Activated B cell treated with CpG ODN at 0.5 μM for 24 hours (primary cell): ENCODE measurements around the gene CCDC12. TPM values are rescaled to one million over a fixed set of nuclear protein-coding genes. Genes with fewer than 3 reads are reported as not detected.

Experiments used
- ATAC-seq: fragments of 200-7000 bp; cut with Tn5 transposase; one replicate; pipeline ENCODE4 v1.10.0; 2021; ENCODE audit warnings: low read depth, mild to moderate bottlenecking, moderate library complexity
- CTCF ChIA-PET: fragments of 350-600 bp; sonication (Branson Sonifier 250); formaldehyde crosslinking; loops from one replicate; lab custom pipeline; 2021; ENCODE audit warnings: antibody characterized with exemption; lab: Charles Lee
- POLR2A ChIA-PET: fragments of 350-600 bp; sonication (Branson Sonifier 250); formaldehyde crosslinking; loops from one replicate; lab custom pipeline; 2021; ENCODE audit warnings: antibody characterized with exemption; lab: Charles Lee
- DNase-seq: peaks from one replicate; pipeline ENCODE4 v3.0.0; 2022
- H3K27ac Mint-ChIP-seq: one replicate; pipeline ENCODE4 v1.8.0; 2020; ENCODE audit warnings: mixed read lengths
- H3K27me3 Mint-ChIP-seq: one replicate; pipeline ENCODE4 v1.8.0; 2021; ENCODE audit warnings: mixed read lengths
- H3K36me3 Mint-ChIP-seq: one replicate; pipeline ENCODE4 v1.8.0; 2021; ENCODE audit warnings: low read depth, mixed read lengths
- H3K4me1 Mint-ChIP-seq: one replicate; pipeline ENCODE4 v1.8.0; 2021; ENCODE audit warnings: mixed read lengths
- H3K4me3 Mint-ChIP-seq: one replicate; pipeline ENCODE4 v1.8.0; 2020; ENCODE audit warnings: mild to moderate bottlenecking, mixed read lengths
- H3K9me3 Mint-ChIP-seq: one replicate; pipeline ENCODE4 v1.8.0; 2020; ENCODE audit warnings: mixed read lengths
- intact Hi-C: fragments of 100-400 bp; cut with micrococcal nuclease; formaldehyde crosslinking; loops from one replicate; pipeline ENCODE4 v1.15.1; 2024
- total RNA-seq: library from RNA; stranded (reverse); gene quantifications from 2 replicates; pipeline ENCODE4 v1.2.3, GENCODE V29; 2022
- TF ChIP-seq, protein P1 (sequence below): fragments of 200-600 bp; IDR thresholded peaks from one replicate; pipeline ENCODE4 v1.8.0; 2022; ENCODE audit warnings: antibody characterized with exemption, mild to moderate bottlenecking

CCDC12 gene
- total RNA-seq = 93.8 and 98.4 TPM in 2 replicates

GRCh38 chr3:46976326-46977190 is at the start of gene CCDC12:
Gene CCDC12 (minus strand): TSS chr3:46976745. CDS start chr3:46976732, 13 bp downstream.
- TF ChIP-seq, protein P1, sequence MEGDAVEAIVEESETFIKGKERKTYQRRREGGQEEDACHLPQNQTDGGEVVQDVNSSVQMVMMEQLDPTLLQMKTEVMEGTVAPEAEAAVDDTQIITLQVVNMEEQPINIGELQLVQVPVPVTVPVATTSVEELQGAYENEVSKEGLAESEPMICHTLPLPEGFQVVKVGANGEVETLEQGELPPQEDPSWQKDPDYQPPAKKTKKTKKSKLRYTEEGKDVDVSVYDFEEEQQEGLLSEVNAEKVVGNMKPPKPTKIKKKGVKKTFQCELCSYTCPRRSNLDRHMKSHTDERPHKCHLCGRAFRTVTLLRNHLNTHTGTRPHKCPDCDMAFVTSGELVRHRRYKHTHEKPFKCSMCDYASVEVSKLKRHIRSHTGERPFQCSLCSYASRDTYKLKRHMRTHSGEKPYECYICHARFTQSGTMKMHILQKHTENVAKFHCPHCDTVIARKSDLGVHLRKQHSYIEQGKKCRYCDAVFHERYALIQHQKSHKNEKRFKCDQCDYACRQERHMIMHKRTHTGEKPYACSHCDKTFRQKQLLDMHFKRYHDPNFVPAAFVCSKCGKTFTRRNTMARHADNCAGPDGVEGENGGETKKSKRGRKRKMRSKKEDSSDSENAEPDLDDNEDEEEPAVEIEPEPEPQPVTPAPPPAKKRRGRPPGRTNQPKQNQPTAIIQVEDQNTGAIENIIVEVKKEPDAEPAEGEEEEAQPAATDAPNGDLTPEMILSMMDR = no peak
- Mint-ChIP-seq H3K4me3 (peak within 1 kb of the TSS; percentile 97), H3K36me3 (peaks cover 18% of the 10 kb centered on the region), H3K4me1 (peaks cover 76% of the 10 kb centered on the region), H3K9me3 (no peaks in the 10 kb centered on the region), H3K27me3 (no peaks in the 10 kb centered on the region), H3K27ac (peak within 1 kb of the TSS; percentile 97)
- ChIA-PET CTCF (interaction anchor here (0.7 to 1.3 kb wide), 3 partner anchors 10 to 52 kb away, joined by 3 to 5 read pairs (median 3); no protein-coding TSS in a partner anchor), POLR2A (interaction anchor here (0.6 to 8.3 kb wide), 17 partner anchors 8 to 1934 kb away, joined by 3 to 189 read pairs (median 5); no protein-coding TSS in a partner anchor)
- intact Hi-C loops = loop anchor here (1.0 to 10.0 kb wide), 5 partner anchors 186 to 538 kb away; partner anchors contain the start of genes ELP6, KIF9, KLHL18 and PTPN23
- DNase-seq (peak; percentile 83), ATAC-seq (peak; percentile 77)

DNA sequence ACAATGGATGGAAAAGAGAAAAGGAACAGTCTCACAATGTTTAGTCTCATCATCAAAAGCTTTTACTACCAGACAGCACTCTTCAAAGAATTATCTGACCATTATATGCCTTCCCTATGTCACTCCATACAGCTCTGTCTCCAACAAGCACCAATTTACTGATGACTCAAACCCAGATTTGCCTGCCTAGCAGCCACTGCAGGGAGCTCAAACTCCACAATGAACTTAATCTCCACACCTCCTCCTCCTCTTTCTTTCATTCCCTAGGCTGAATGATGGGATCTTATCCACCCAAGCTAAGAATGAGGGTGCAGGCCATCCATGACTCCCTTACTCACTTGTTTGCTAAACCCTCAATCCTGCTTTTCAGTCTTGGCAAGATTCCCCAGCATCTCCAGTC is 48.4 kb upstream of the CCDC12 start:
- Mint-ChIP-seq H3K9me3 (no peaks in the 10 kb centered on the region), H3K27me3 (no peaks in the 10 kb centered on the region), H3K4me3 (no peak overlapping the region), H3K4me1 (peaks cover 22% of the 10 kb centered on the region), H3K27ac (no peak overlapping the region), H3K36me3 (peaks cover 51% of the 10 kb centered on the region)
- DNase-seq = no peak
- intact Hi-C loops = no loop called here
- CTCF ChIA-PET = interaction anchor here (0.9 kb wide), 1 partner anchor 16 kb away, joined by 3 read pairs; no protein-coding TSS in a partner anchor
- POLR2A ChIA-PET = no interaction called here
- ATAC-seq = no peak
- TF ChIP-seq, protein P1 = no peak

GRCh38 chr3:47022641-47023071 is 46.1 kb upstream of the CCDC12 start:
- ChIA-PET POLR2A (interaction anchor here (0.6 kb wide), 1 partner anchor 50 kb away, joined by 4 read pairs; no protein-coding TSS in a partner anchor), CTCF (no interaction called here)
- H3K27ac Mint-ChIP-seq = no peak overlapping the region
- H3K27me3 Mint-ChIP-seq = no peaks in the 10 kb centered on the region
- TF ChIP-seq, protein P1 = no peak
- DNase-seq (no peak), ATAC-seq (no peak)
- H3K4me1 Mint-ChIP-seq = peaks cover 41% of the 10 kb centered on the region
- H3K4me3 Mint-ChIP-seq = no peak overlapping the region
- H3K36me3 Mint-ChIP-seq = peaks cover 52% of the 10 kb centered on the region
- intact Hi-C loops = no loop called here
- no peaks in the 10 kb centered on the region for H3K9me3 Mint-ChIP-seq

DNA sequence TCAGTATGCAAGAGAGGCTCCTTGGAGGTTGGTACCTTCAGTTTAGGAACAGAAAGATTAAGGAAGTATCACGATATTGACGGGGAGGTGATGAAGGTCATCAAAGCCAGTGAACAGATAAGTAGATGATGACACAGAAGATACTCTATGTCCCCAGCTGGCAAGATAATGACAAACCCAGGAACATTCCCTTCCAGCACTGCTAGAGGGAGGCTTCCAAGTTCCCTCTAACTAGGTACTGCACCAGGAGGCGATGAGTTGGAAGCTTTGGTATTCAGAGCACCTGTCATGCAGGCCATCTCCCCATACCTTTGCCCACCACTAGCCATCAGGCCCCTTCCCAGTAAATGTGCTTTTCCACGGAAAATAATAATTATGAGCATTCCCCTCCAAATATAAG is 43.8 kb upstream of the CCDC12 start:
- peaks cover 47% of the 10 kb centered on the region for H3K4me1 Mint-ChIP-seq
- TF ChIP-seq, protein P1 = no peak
- ATAC-seq (no peak), DNase-seq (no peak)
- intact Hi-C loops = no loop called here
- H3K36me3 Mint-ChIP-seq = peaks cover 55% of the 10 kb centered on the region
- peak overlapping the region; percentile 66 for H3K27ac Mint-ChIP-seq
- H3K9me3 Mint-ChIP-seq = no peaks in the 10 kb centered on the region
- CTCF ChIA-PET = interaction anchor here (1.2 kb wide), 1 partner anchor 8 kb away, joined by 3 read pairs; no protein-coding TSS in a partner anchor
- H3K4me3 Mint-ChIP-seq = no peak overlapping the region
- H3K27me3 Mint-ChIP-seq = no peaks in the 10 kb centered on the region
- POLR2A ChIA-PET = interaction anchor here (1.6 to 2.6 kb wide), 2 partner anchors 11 to 40 kb away, joined by 5 to 7 read pairs; partner anchors contain the start of gene NBEAL2

DNA sequence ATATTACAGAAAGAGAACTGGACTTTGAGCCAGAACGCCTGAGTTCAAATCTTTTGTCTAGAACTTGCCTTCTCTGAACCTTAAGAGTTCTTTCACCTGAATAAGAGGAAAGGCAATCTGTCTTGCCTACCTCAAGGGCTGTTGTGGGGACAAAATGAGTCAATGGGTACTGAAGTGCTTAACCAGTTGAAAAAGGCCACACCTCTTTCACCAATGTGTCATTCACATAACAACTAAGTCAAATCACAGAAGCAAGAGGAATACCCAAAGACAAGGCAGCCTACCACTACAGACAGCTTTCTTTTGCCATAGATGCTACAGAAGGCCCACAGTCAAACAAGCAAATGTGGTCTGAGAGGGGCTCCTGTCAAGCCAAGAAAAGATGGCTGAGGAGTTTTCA is 42.7 kb upstream of the CCDC12 start:
- no peak for DNase-seq
- H3K27me3 Mint-ChIP-seq = no peaks in the 10 kb centered on the region
- H3K4me3 Mint-ChIP-seq = no peak overlapping the region
- no peaks in the 10 kb centered on the region for H3K9me3 Mint-ChIP-seq
- POLR2A ChIA-PET = interaction anchor here (0.8 to 2.6 kb wide), 3 partner anchors 10 to 39 kb away, joined by 3 to 7 read pairs (median 5); partner anchors contain the start of gene NBEAL2
- intact Hi-C loops = loop anchor here (10.0 kb wide), 1 partner anchor 306 kb away; no protein-coding TSS in a partner anchor
- peak overlapping the region; percentile 5 for H3K27ac Mint-ChIP-seq
- H3K4me1 Mint-ChIP-seq = peaks cover 39% of the 10 kb centered on the region
- TF ChIP-seq, protein P1 = no peak
- H3K36me3 Mint-ChIP-seq = peaks cover 59% of the 10 kb centered on the region
- CTCF ChIA-PET = interaction anchor here (1.2 kb wide), 1 partner anchor 9 kb away, joined by 3 read pairs; no protein-coding TSS in a partner anchor
- peak; percentile 47 for ATAC-seq
